ENCODE data around the gene C6orf136.

DNA sequence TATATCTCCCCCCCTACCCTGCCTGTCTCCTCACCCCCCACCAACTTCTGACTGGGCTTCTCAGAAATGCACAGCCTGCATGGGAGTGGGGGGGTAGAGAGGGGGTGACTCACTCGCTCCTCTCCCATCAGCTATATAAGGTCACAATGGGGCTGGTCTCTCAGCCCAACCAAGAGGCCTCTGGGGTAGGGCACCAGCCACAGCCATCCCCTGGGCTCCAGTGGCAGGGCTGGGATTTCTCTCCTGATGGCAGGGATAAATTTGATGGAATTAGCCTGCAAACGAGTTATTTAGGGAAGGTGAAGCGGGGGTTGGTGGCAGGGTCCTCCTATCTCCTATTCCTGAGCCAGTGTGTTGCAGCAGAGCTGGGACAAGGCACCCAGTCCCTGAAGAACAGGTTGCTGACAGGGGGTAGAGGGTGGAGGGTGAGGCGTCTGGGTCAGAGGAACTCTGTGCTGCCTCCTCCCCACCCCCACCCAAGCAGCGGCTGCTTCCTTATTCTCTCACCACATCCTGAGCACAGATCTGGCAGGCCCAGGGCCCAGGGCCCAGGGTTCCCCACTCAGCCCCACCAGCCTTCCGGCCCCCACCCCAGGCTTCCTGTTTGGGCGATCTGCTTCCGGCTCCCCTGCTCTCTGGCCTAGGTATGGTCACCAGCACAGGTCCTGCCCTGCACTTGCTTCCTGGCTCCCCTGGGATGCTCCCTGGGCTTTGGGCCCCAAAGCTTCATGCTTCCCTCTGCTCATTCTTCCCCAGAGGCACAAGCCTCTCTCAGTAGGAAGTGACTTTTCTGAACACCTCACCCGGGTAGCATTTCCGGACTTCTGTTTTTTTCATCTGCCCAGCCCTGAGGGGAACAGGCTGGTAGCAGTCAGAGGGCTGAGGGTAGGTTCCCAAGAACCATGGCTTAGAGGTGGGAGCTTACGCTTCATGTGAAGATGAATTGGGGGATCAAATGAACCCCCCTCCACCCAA is 35.5 kb downstream of the C6orf136 start:
- TF ChIP-seq CTCF (IDR thresholded peaks at IDR 0.05; ENCODE audit: insufficient read depth, low read length, poor library complexity, severe bottlenecking) (no peak), EZH2phosphoT487 (conservative IDR thresholded peaks at IDR 0.05; ENCODE audit: low read length) (no peak)
